ENCODE data around the gene CDIPT.
"Not testable (repeated sequence)": the region's sequence is repeated elsewhere in the genome, so short reads cannot be mapped to it uniquely, and the experiment has no call there.

CDIPT gene

DNA sequence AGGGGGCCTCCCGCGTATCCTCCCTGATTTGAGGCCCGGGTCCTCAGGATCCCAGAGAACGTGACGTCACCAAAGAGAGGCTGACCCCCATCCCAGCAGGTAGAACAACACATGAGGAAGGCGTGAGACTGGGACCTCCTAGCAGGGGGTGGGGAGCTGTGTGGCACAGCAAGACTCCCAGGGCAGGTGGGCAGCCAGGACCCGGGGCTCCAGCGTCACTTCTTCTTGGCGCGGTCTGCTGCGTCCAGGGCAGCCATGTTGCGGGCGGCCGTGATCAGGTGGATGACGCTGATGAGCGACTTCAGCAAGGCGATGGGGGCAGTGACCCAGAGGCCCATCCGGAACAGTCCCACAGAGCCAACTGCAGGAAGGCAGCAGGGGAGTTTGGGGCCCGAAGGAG is 4.1 kb downstream of the CDIPT start:
- DNase-seq (ENCODE audit: low read depth in 3 of 3): no peak

DNA sequence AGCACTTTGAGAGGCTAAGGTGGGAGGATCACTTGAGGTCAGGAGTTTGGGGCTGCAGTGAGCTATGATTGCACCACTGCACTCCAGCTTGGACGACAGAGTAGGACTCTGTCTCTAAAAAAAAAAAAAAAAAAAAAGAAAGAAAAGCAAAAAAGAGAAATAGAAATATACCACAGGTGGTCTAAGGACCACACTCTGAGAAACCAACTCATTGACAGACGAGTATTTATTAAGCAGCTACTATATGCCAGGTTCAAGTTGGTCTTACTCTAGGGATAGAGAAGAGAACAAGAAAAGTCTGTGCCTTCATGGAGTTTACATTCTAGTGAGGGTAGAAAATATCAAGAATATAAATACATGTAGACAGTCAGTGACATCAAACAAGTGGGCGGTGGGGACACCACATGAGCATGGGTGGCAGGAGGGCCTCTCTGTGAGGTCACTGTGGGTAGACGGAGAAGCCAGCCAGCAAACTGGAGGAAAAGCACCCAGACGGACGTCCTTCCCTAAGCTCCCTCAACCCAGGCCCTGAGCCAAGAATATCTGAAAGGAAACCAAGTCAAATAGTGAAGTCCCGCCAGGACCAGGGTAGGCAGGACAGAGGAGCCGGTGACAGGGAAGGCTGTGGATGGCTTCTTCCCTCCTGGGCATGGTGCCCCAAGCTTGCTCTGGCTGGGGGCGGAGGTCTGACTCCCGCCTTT is 4.7 kb downstream of the CDIPT start:
- DNase-seq (ENCODE audit: low read depth in 3 of 3): no peak

DNA sequence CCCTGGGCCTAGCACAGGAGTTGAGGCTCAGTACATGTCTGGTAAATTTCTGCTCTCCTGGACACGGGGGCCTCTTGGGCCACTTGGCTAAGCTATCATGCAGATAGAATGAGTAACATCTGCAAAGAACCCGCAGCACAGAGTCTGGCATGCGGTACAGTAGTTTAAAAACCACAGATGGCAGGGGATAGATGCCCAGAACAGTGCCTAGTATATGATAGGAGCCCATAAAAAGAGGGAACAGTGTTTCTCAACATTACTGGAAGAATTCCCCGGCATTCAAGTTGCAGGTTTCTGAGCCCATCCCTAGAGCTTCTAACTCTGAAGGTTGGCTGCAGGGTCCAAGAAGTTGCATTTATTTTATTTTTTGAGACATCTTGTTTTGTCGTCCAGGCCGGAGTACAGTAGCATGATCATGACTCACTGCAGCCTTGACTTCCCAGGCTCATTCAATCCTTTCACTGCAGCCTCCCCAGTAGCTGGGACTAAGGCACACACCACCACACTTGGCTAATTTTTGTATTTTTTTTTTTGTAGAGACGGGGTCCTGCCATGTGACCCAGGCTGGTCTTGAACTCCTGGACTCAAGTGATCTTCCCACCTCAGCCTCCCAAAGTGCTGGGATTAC is 5.8 kb downstream of the CDIPT start:
- DNase-seq (ENCODE audit: low read depth in 3 of 3): no peak

DNA sequence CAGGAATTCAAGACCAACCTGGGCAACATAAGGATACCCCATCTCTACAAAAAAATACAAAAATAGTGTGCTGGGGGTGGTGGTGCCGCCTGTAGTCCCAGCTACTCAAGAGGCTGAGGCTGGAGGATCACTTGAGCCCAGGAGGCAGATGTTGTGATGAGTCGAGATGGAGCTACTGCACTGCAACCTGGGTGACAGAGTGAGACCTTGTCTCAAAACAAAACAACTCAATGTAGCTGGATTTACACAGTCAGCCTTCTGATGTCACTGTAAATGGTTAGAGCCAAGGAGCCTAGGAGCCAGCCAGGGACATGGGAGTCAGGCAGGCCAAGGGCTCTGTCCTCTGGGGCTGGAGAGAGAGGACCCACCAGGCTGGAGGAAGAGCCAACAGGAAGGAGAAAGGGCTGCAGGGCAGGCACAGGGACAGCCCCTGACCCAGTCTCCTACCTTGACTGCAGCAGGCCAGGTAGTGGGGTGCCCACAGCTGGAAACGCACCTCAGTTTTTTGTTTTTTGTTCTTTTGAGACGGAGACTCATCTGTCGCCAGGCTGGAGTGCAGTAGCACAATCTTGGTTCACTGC is 8.4 kb downstream of the CDIPT start:
- DNase-seq (ENCODE audit: low read depth in 3 of 3): no peak

DNA sequence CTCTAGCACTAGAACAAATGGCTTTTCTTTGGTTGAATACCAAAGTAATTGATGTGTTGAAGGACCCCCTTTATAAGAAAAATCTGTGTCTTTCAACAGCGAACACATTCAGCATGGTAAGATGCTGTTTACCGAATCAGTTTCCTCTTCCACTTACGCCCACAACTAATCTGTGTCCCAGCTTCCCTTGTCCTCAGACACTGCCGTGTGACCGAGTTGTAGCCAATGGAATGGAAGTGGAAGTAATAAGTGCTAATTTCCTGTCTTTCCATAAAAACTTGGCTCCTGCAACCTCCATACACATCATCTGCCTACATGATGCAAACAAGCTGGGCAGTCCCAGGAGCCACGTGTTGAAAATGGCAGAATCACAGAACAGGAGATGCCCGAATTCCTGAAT is 10.4 kb downstream of the CDIPT start:
- no peak for DNase-seq (ENCODE audit: low read depth in 3 of 3)

DNA sequence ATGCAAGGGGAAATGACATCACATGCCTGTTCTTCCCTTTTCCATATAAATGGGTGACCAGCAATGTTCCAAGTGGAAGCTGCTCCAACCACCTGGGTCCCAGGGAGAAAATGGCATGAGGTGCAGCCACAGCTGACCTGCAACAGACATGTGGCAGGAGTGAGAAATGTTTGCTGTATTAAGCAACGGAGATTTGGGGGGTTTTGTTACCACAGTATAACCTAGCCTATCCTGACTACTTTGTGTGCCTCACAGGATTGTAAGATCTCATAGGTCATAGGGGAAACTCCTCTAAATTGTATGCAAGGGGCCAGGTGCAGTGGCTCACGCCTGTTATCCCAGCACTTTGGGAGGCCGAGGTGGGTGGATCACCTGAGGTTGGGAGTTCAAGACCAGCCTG is 12.0 kb downstream of the CDIPT start:
- DNase-seq (ENCODE audit: low read depth in 3 of 3): no peak

- DNase-seq (ENCODE audit: low read depth in 3 of 3): no peak
Measured at GRCh38 chr16:29849505-29849904, 13.5 kb downstream of the CDIPT start.

- peak; percentile 70 to 83 (median 74) for DNase-seq (ENCODE audit: low read depth in 3 of 3)
Measured at GRCh38 chr16:29848420-29849297, 14.4 kb downstream of the CDIPT start.

GRCh38 chr16:29845656-29846055 is 17.4 kb downstream of the CDIPT start:
- no peak for DNase-seq (ENCODE audit: low read depth in 3 of 3)

DNA sequence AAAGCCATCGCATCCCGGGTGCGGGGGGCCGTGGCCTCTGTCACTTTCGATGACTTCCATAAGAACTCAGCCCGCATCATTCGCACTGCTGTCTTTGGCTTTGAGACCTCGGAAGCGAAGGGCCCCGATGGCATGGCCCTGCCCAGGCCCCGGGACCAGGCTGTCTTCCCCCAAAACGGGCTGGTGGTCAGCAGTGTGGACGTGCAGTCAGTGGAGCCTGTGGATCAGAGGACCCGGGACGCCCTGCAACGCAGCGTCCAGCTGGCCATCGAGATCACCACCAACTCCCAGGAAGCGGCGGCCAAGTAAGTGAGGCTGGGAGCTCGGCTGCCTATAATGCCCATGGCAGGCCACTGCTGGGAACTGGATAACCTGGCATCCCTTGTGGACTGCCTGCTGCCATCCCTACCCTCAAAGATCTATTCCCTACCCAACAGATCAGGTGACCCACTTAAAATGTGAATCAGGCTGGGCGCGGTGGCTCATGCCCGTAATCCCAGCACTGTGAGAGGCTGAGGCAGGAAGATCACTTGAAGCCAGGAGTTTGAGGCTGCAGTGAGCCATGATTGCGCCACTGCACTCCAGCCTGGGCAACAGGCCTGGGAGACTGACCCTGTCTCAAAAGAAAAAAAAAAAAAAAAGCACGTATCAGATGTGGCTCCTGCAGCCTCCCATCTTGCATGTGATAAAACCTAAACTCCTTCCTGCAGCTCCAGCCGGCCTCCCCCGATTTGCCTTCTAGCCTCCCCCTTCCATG is 18.3 kb downstream of the CDIPT start:
- DNase-seq (ENCODE audit: low read depth in 3 of 3): no peak

- no peak for DNase-seq (ENCODE audit: low read depth in 3 of 3)
Measured at GRCh38 chr16:29843931-29844330, 19.1 kb downstream of the CDIPT start.

- no peak for DNase-seq (ENCODE audit: low read depth in 3 of 3)
Measured at GRCh38 chr16:29842732-29843346, 20.2 kb downstream of the CDIPT start.

DNA sequence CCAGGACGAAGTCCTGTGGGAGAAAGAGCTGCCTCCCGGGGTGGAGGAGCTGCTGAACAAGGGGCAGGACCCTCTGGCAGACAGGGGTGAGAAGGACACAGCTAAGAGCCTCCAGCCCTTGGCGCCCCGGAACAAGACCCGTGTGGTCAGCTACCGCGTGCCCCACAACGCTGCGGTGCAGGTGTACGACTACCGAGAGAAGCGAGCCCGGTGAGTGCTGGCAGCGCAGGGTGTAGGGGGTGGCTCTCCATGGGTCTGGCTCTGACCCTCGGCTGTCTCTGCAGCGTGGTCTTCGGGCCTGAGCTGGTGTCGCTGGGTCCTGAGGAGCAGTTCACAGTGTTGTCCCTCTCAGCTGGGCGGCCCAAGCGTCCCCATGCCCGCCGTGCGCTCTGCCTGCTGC is 21.4 kb downstream of the CDIPT start:
- DNase-seq (ENCODE audit: low read depth in 3 of 3): no peak

DNA sequence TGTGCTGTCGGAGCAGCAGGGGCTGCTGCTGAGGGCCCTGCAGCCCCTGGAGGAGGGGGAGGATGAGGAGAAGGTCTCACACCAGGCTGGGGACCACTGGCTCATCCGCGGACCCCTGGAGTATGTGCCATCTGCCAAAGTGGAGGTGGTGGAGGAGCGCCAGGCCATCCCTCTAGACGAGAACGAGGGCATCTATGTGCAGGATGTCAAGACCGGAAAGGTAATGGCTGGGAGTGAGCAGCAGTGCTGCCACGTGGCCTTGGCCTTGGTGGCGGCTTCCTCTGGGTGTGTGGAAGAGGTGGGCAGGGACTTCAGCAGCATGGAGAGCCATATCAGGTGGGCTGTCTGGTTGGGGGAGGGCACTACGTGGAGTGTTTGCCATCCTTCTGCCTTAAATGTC is 22.8 kb downstream of the CDIPT start:
- DNase-seq (ENCODE audit: low read depth in 3 of 3): no peak

GRCh38 chr16:29839822-29840221 is 23.2 kb downstream of the CDIPT start:
- no peak for DNase-seq (ENCODE audit: low read depth in 3 of 3)

DNA sequence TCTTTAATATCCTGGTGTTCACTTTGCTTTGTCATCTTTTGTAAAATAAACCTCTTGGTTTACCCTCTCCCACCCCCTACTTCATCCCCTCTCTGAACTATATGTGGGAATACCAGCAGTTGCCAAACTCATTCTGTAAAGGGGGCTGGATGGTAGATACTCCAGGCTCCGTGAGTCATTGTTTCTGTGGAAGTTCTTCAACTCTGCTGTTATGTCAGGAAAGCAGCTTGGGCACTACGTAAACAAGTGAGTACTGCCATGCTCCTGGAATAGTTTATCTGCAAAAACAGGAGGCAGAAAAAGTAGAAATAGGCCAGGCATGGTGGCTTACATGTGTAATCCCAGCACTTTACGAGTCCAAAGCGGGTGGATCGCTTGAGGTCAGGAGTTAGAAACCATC is 25.2 kb downstream of the CDIPT start:
- DNase-seq (ENCODE audit: low read depth in 3 of 3): no peak

DNA sequence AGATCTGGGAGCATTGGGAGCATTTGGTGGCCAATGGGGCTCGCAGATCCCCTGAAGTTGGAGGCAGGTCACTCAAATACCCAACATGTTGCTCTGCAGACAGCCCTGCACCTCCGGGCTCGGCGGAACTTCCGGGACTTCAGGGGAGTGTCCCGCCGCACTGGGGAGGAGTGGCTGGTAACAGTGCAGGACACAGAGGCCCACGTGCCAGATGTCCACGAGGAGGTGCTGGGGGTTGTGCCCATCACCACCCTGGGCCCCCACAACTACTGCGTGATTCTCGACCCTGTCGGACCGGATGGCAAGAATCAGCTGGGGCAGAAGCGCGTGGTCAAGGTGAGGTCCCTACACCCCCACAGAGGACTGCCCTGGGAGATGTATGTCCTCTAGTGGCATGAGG is 26.4 kb downstream of the CDIPT start:
- no peak for DNase-seq (ENCODE audit: low read depth in 3 of 3)

DNA sequence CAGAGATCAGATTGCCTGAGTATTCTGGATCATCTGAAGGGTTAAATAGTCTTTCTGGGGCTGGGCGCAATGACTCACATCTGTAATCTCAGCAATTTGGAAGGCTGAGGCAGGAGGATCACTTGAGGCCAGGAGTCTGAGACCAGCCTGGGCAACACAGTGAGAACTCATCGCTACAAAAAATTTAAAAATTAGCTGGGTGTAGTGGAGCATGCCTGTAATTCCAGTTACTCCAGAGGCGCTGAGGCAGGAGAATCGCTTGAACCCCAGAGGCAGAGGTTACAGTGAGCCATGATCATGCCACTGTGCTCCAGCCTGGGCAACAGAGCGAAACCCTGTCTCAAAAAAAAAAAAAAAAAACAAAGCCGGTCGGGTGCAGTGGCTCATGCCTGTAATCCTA is 27.1 kb downstream of the CDIPT start:
- no peak for DNase-seq (ENCODE audit: low read depth in 3 of 3)

DNA sequence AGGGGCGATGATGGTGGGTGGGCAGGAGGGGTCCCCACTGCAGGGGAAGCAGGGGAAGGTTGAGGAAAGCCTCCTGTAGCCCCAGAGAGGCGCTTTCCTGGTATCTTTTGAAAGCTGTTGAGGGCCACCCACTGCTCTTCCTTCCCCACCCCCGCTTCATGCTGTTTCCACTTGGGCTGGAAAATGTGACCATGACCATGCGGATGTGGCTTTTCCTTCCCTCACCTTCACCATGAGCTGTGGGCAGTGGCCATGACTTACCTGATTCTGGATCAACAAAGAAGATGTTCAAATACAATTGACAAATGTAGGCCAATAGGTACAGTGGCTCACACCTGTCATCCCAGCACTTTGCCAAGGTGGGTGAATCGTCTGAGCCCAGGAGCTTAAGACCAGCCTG is 28.9 kb downstream of the CDIPT start:
- DNase-seq (ENCODE audit: low read depth in 3 of 3): no peak

GRCh38 chr16:29833219-29833618 is 29.8 kb downstream of the CDIPT start:
- DNase-seq (ENCODE audit: low read depth in 3 of 3): not testable (repeated sequence)

DNA sequence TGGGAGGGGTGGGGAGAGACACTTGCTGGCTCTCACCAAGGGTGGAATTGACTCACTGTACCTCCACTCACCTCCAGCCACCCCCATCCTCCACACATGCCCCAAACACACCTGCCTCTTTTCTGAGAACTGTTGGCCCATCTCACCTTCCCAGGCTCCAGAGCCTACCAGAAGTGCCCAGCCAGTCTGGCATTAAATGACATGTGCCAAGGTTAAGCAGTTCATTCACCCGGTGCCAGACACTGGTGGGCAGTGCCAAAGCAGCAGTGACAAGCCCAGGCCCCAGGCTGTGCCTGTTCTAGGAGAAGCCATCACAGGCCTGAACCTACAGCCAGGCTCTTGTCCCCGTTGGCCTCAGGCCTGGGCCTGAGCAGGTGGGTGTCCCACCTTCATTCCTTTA is 31.5 kb downstream of the CDIPT start:
- DNase-seq (ENCODE audit: low read depth in 3 of 3): no peak
